IMR-90 (cell line): ENCODE results near the gene CIRBP. TPM values are rescaled to one million over a fixed set of nuclear protein-coding genes. Genes with fewer than 3 reads are reported as not detected.

Experiments used
- ATAC-seq: fragments of 200-7000 bp; cut with Tn5 transposase; 2 replicates; pipeline ENCODE4 v1.9.1; 2020; ENCODE audit warnings: low read depth, mild to moderate bottlenecking, moderate library complexity
- BruUV-seq: library from RNA; stranded (reverse); fragments of 400-500 nt; replicated peaks from 2 replicates; lab custom pipeline; 2021; lab: Mats Ljungman, UMichigan
- CTCF ChIA-PET: fragments of 300-600 bp; formaldehyde crosslinking; extraction: SDS; loops from one replicate; lab custom pipeline; 2021; ENCODE audit warnings: antibody characterized with exemption; lab: Yijun Ruan, JAX
- POLR2A ChIA-PET: fragments of 300-600 bp; sonication (Branson Sonifier 250); formaldehyde crosslinking; loops from one replicate; lab custom pipeline; 2022; ENCODE audit warnings: antibody characterized with exemption; ENCODE audit not compliant: unreplicated experiment; lab: Charles Lee
- DNase-seq: peaks from one replicate; pipeline ENCODE4 v3.0.0; 2013
- H2AFZ ChIP-seq: replicated peaks from 2 replicates; pipeline ENCODE3; 2013; ENCODE audit warnings: low read length, mild to moderate bottlenecking; ENCODE audit not compliant: poor library complexity
- H2AK5ac ChIP-seq: 2 replicates; pipeline ENCODE4 v1.6.1; 2013; ENCODE audit warnings: low read depth, low read length, inconsistent platforms
- H2AK9ac ChIP-seq: replicated peaks from 2 replicates; pipeline ENCODE3; 2013; ENCODE audit warnings: mild to moderate bottlenecking, low read depth, low read length, moderate library complexity; ENCODE audit not compliant: poor library complexity
- H2BK120ac ChIP-seq: 2 replicates; pipeline ENCODE4 v1.6.1; 2013; ENCODE audit warnings: low read depth, low read length, inconsistent platforms
- H2BK15ac ChIP-seq: 3 replicates; pipeline ENCODE4 v1.6.1; 2013; ENCODE audit warnings: low read depth, low read length, inconsistent platforms
- H2BK20ac ChIP-seq: 2 replicates; pipeline ENCODE4 v1.6.1; 2013; ENCODE audit warnings: low read depth, mild to moderate bottlenecking, inconsistent platforms, low read length, moderate library complexity
- H2BK5ac ChIP-seq: 2 replicates; pipeline ENCODE4 v1.6.1; 2013; ENCODE audit warnings: mild to moderate bottlenecking, low read depth, low read length, inconsistent platforms; ENCODE audit not compliant: poor library complexity, severe bottlenecking
- H3K14ac ChIP-seq: replicated peaks from 2 replicates; pipeline ENCODE4 v1.6.1; 2013; ENCODE audit warnings: low read depth, low read length, inconsistent platforms
- H3K18ac ChIP-seq: 2 replicates; pipeline ENCODE4 v1.6.1; 2013; ENCODE audit warnings: low read depth, low read length, control low read depth
- H3K23ac ChIP-seq: 2 replicates; pipeline ENCODE4 v1.6.1; 2013; ENCODE audit warnings: low read depth, low read length, inconsistent platforms
- H3K27ac ChIP-seq: 2 replicates; pipeline ENCODE4 v1.5.1; 2013; ENCODE audit warnings: mild to moderate bottlenecking, control low read depth, low read length; ENCODE audit not compliant: insufficient read depth
- H3K27me3 ChIP-seq: 2 replicates; pipeline ENCODE4 v1.6.1; 2013; ENCODE audit warnings: low read length; ENCODE audit not compliant: control insufficient read depth, insufficient read depth
- H3K36me3 ChIP-seq: 2 replicates; pipeline ENCODE4 v1.6.1; 2013; ENCODE audit warnings: low read length, mixed read lengths; ENCODE audit not compliant: control insufficient read depth, insufficient read depth
- H3K4ac ChIP-seq: 2 replicates; pipeline ENCODE4 v1.6.1; 2013; ENCODE audit warnings: low read depth, low read length, inconsistent platforms
- H3K4me1 ChIP-seq: 2 replicates; pipeline ENCODE4 v1.6.1; 2013; ENCODE audit warnings: low read length, mixed read lengths; ENCODE audit not compliant: control insufficient read depth, insufficient read depth
- H3K4me2 ChIP-seq: 2 replicates; pipeline ENCODE4 v1.6.1; 2013; ENCODE audit warnings: low read depth, mild to moderate bottlenecking, control low read depth, low read length, moderate library complexity
- H3K4me3 ChIP-seq: 2 replicates; pipeline ENCODE4 v1.5.1; 2013; ENCODE audit warnings: low read depth, mild to moderate bottlenecking, control low read depth, low read length, moderate library complexity; ENCODE audit not compliant: insufficient read depth
- H3K56ac ChIP-seq: 2 replicates; pipeline ENCODE4 v1.6.1; 2013; ENCODE audit warnings: low read length, inconsistent platforms; ENCODE audit not compliant: insufficient read depth; ENCODE audit errors: extremely low read depth
- H3K79me1 ChIP-seq, 2 experiments: 2 replicates each; pipeline ENCODE4 v1.6.1; 2013; ENCODE audit warnings: low read length in 2 of 2, inconsistent platforms in 1 of 2, low read depth in 1 of 2
- H3K9ac ChIP-seq: 2 replicates; pipeline ENCODE4 v1.6.1; 2013; ENCODE audit warnings: low read depth, low read length, control low read depth
- H3K9me1 ChIP-seq: 2 replicates; pipeline ENCODE4 v1.6.1; 2013; ENCODE audit warnings: low read length, inconsistent platforms; ENCODE audit not compliant: insufficient read depth
- H3K9me3 ChIP-seq: 2 replicates; pipeline ENCODE4 v1.6.1; 2013; ENCODE audit warnings: low read length; ENCODE audit not compliant: control insufficient read depth, insufficient read depth
- H4K20me1 ChIP-seq: 2 replicates; pipeline ENCODE4 v1.6.1; 2013; ENCODE audit warnings: low read length, inconsistent platforms; ENCODE audit not compliant: insufficient read depth
- H4K5ac ChIP-seq: 2 replicates; pipeline ENCODE4 v1.6.1; 2013; ENCODE audit warnings: mild to moderate bottlenecking, low read depth, low read length, control low read depth
- H4K8ac ChIP-seq, 2 experiments: 2 replicates each; pipeline ENCODE4 v1.6.1; 2013; ENCODE audit warnings: low read depth in 2 of 2, low read length in 2 of 2, control low read depth in 1 of 2, inconsistent platforms in 1 of 2
- H4K91ac ChIP-seq: 2 replicates; pipeline ENCODE4 v1.6.1; 2013; ENCODE audit warnings: low read depth, low read length, inconsistent platforms; ENCODE audit not compliant: insufficient read depth
- BHLHE40 ChIP-seq: fragments of 150-350 bp; IDR thresholded peaks from 2 replicates; pipeline ENCODE4 v1.6.1; 2016; ENCODE audit warnings: mild to moderate bottlenecking, low read depth, low read length
- CEBPB ChIP-seq: IDR thresholded peaks from 2 replicates; pipeline ENCODE4 v1.6.1; 2012; ENCODE audit warnings: low read depth, low read length, improper control_type of control experiment
- CHD1 ChIP-seq: IDR thresholded peaks from 2 replicates; pipeline ENCODE4 v1.6.1; 2012; ENCODE audit warnings: low read depth, low read length, improper control_type of control experiment
- ELK1 ChIP-seq: fragments of 150-350 bp; IDR thresholded peaks from 2 replicates; pipeline ENCODE4 v1.6.1; 2016; ENCODE audit warnings: low read depth, mild to moderate bottlenecking, low read length, moderate library complexity, borderline replicate concordance
- FOS ChIP-seq: fragments of 150-350 bp; IDR thresholded peaks from 2 replicates; pipeline ENCODE4 v1.6.1; 2016; ENCODE audit warnings: low read depth, low read length
- MAZ ChIP-seq: IDR thresholded peaks from 2 replicates; pipeline ENCODE4 v1.6.1; 2012; ENCODE audit warnings: low read depth, mild to moderate bottlenecking, low read length, improper control_type of control experiment, moderate library complexity, borderline replicate concordance
- MXI1 ChIP-seq: IDR thresholded peaks from 2 replicates; pipeline ENCODE4 v1.6.1; 2012; ENCODE audit warnings: low read depth, mild to moderate bottlenecking, low read length, moderate library complexity, borderline replicate concordance
- NFE2L2 ChIP-seq: fragments of 150-350 bp; IDR thresholded peaks from 2 replicates; pipeline ENCODE4 v1.6.1; 2016; ENCODE audit warnings: low read depth, mild to moderate bottlenecking, low read length
- POLR2A ChIP-seq: IDR thresholded peaks from 2 replicates; pipeline ENCODE4 v1.6.1; 2012; ENCODE audit warnings: mild to moderate bottlenecking, low read depth, low read length
- RAD21 ChIP-seq: IDR thresholded peaks from 2 replicates; pipeline ENCODE4 v1.6.1; 2012; ENCODE audit warnings: low read length, improper control_type of control experiment
- RCOR1 ChIP-seq: IDR thresholded peaks from 2 replicates; pipeline ENCODE4 v1.6.1; 2012; ENCODE audit warnings: mild to moderate bottlenecking, low read length, improper control_type of control experiment; ENCODE audit not compliant: insufficient replicate concordance
- RFX5 ChIP-seq: IDR thresholded peaks from 2 replicates; pipeline ENCODE4 v1.8.0; 2012; ENCODE audit warnings: low read depth, mild to moderate bottlenecking, low read length, moderate library complexity
- SMC3 ChIP-seq: fragments of 150-350 bp; IDR thresholded peaks from 2 replicates; pipeline ENCODE4 v1.6.1; 2016; ENCODE audit warnings: low read depth, mild to moderate bottlenecking, antibody characterized with exemption, low read length, moderate library complexity
- USF2 ChIP-seq: fragments of 150-350 bp; IDR thresholded peaks from 2 replicates; pipeline ENCODE4 v1.6.1; 2017; ENCODE audit warnings: mild to moderate bottlenecking, antibody characterized with exemption, low read length, low read depth
- WGBS, 2 experiments: methylation state at CpG; one replicate each; pipeline versions ENCODE4 v1.1.5 to v1.1.7; 2013; ENCODE audit warnings: missing lambda C conversion rate in 2 of 2; ENCODE audit not compliant: insufficient read length in 1 of 2; ENCODE audit errors: extremely low coverage in 2 of 2; 5-methylcytosine and 5-hydroxymethylcytosine counted together
- dilution Hi-C: fragments of 300-500 bp; cut with HindIII; formaldehyde crosslinking; loops from one replicate; pipeline ENCODE4 v1.14.3; 2018; ENCODE audit warnings: low sequenced_read_pairs; ENCODE audit not compliant: unreplicated experiment
- in situ Hi-C: fragments of 300-500 bp; cut with MboI; formaldehyde crosslinking; loops from 3 replicates; pipeline ENCODE4 v1.14.3; 2019; ENCODE audit warnings: low sequenced_read_pairs, inconsistent platforms, mixed read lengths
- intact Hi-C: fragments of 100-400 bp; cut with micrococcal nuclease; formaldehyde crosslinking; loops from 2 replicates; pipeline ENCODE4 v1.10.0; 2022
- polyA plus RNA-seq, 3 experiments: library from polyadenylated mRNA; depleted of rRNA; stranded (reverse); fragments of >200 nt; gene quantifications; 2 replicates each; pipeline ENCODE4 v1.2.3, GENCODE V29; 2012; ENCODE audit warnings: low replicate concordance in 1 of 3
- total RNA-seq: library from RNA; depleted of rRNA; stranded (reverse); fragments of >200 nt; gene quantifications from 2 replicates; pipeline ENCODE4 v1.2.3, GENCODE V29; 2012

Gene CIRBP
- total and polyA plus RNA-seq, 2 of the 4 experiments (the other 2 are of a cell fraction): 299 to 542 TPM

- TF ChIP-seq MAZ (no peak), BHLHE40 (no peak)
Observed at GRCh38 chr19:1256646-1257474, 12.3 kb upstream of the CIRBP start (continued).

GRCh38 chr19:1257475-1258162, 11.5 kb upstream of the CIRBP start:
- Histone ChIP-seq H2BK120ac (no peak overlapping the region; the same call in 1 of the 2 replicates), H2AK9ac (peak overlapping the region; percentile 31), H3K4me1 (peaks cover 52% of the 10 kb centered on the region), H3K4me2 (no peak overlapping the region), H3K36me3 (peaks cover 52% of the 10 kb centered on the region), H4K8ac (0 out of 4 replicates have a peak overlapping the region, but pooled peaks of 1 of the 2 experiments have one; percentile 56), H2BK15ac (no peak overlapping the region), H3K9me1 (peaks cover 3% of the 10 kb centered on the region; the same call in 1 of the 2 replicates), H2AFZ (no peak overlapping the region), H3K18ac (no peak overlapping the region), H3K4me3 (no peak overlapping the region), H4K20me1 (peaks cover 75% of the 10 kb centered on the region), H3K56ac (no peak overlapping the region), H2BK5ac (peak overlapping the region; percentile 45), H3K14ac (no peak overlapping the region), H2AK5ac (no peak overlapping the region; the same call in 1 of the 2 replicates), H3K27me3 (no peaks in the 10 kb centered on the region), H2BK20ac (no peak overlapping the region; the same call in 1 of the 2 replicates), H4K5ac (no peak overlapping the region), H3K27ac (peak overlapping the region; percentile 74), H3K9ac (no peak overlapping the region), H3K9me3 (no peaks in the 10 kb centered on the region), H3K23ac (peak overlapping the region; percentile 74), H3K79me1 (peaks cover 0 to 62% of the 10 kb centered on the region in 2 experiments; a peak in 2 of 4 replicates), H3K4ac (no peak overlapping the region; the same call in 1 of the 2 replicates), H4K91ac (no peak overlapping the region)
- intact Hi-C loops: no loop called here
- DNase-seq: no peak
- 91% methylated on average over 6 of the region's 23 CpGs; no CpG with 5 or more reads in 1 of the 2 experiments for WGBS, 2 experiments
- no peak for ATAC-seq
- in situ Hi-C loops: no loop called here
- CTCF ChIA-PET: no interaction called here
- dilution Hi-C loops: no loop called here
- BruUV-seq: no TSS peak
- POLR2A ChIA-PET: no interaction called here
- no peak for TF ChIP-seq RCOR1
- no peak for TF ChIP-seq MXI1
- TF ChIP-seq POLR2A: no peak
- no peak for TF ChIP-seq RFX5
- no peak for TF ChIP-seq SMC3
- TF ChIP-seq NFE2L2: no peak
- no peak for TF ChIP-seq CHD1
- no peak for TF ChIP-seq FOS
- no peak for TF ChIP-seq CEBPB
- TF ChIP-seq USF2: no peak
- TF ChIP-seq ELK1: no peak
- no peak for TF ChIP-seq RAD21
